Neural progenitor cell (in vitro differentiated cells): ENCODE measurements around the gene NSFL1C.

Experiments used
- CTCF ChIP-seq: fragments of 200-600 bp; sonication (generic); IDR thresholded peaks from 2 replicates; pipeline ENCODE4 v1.5.1; 2017; ENCODE audit warnings: antibody characterized with exemption, mild to moderate bottlenecking
- EZH2 ChIP-seq: fragments of 200-600 bp; sonication (generic); IDR thresholded peaks from 2 replicates; pipeline ENCODE4 v1.6.1; 2017; ENCODE audit warnings: antibody characterized with exemption, mild to moderate bottlenecking, moderate library complexity

- TF ChIP-seq EZH2, result no peak
- TF ChIP-seq CTCF, result no peak
Observed at GRCh38 chr20:1484438-1485116, 17.9 kb upstream of the NSFL1C start.
